Measurements from ENCODE around the gene ERC1. TPM values are rescaled to one million over a fixed set of nuclear protein-coding genes. Genes with fewer than 3 reads are reported as not detected.

The ERC1 gene
- polyA plus RNA-seq, 2 of the 4 experiments (the other 2 are of a cell fraction): 14.2 to 20.9 TPM

DNA sequence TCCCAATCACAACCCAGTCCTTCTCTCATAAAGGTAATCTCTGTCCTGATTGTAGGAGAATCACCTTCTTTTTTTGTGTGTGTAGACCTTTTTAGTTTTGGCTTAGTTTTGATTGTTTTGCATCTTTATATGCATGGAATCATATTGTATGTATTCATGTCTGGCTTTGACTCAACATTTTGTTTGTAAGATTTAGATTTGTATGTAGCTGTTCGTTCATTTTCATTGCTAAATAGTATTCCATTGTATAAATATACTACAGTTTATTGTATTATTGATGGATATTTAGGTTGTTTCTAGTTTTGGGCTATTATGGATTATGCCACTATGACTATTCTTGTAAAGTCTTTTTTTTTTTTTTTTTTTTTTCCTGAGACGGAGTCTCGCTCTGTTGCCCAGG is 10.5 kb downstream of the ERC1 start:
- DNase-seq (ENCODE audit: low read depth in 1 of 2, low spot score in 1 of 2) (no peak), ATAC-seq (no peak), FAIRE-seq (peak; percentile 63)
- TF ChIP-seq MYC (IDR thresholded peaks at IDR 0.05; ENCODE audit: borderline replicate concordance, low read length): no peak
- no peak for TF ChIP-seq CEBPB (IDR thresholded peaks at IDR 0.05)
- no peak for TF ChIP-seq ELK1 (IDR thresholded peaks at IDR 0.05; ENCODE audit: low read depth, low read length)
- ChIA-PET CTCF (interaction anchor here (0.6 to 1.3 kb wide), 4 partner anchors 10 to 622 kb away, joined by 3 to 4 read pairs (median 4); partner anchors contain the start of gene RAD52), POLR2A (interaction anchor here (1.7 kb wide), 1 partner anchor 11 kb away, joined by 5 read pairs; no protein-coding TSS in a partner anchor)
- H3K27ac ChIP-seq: no peak overlapping the region
- no peaks in the 10 kb centered on the region for H3K4me1 ChIP-seq
- H3K4me2 ChIP-seq: no peak overlapping the region
- no peaks in the 10 kb centered on the region for H3K9me3 ChIP-seq
- H3K4me3 ChIP-seq: no peak overlapping the region
- WGBS (ENCODE audit: missing lambda C conversion rate): 91% methylated on average over 3 of the region's 3 CpGs

- no peak for FAIRE-seq
- Histone ChIP-seq H3K4me2 (no peak overlapping the region), H3K4me1 (no peaks in the 10 kb centered on the region), H3K4me3 (no peak overlapping the region), H3K27ac (no peak overlapping the region), H3K9me3 (no peaks in the 10 kb centered on the region)
- ChIA-PET POLR2A (no interaction called here), CTCF (interaction anchor here (1.3 kb wide), 1 partner anchor 36 kb away, joined by 5 read pairs; no protein-coding TSS in a partner anchor)
- 79% methylated on average over 3 of the region's 3 CpGs for WGBS (ENCODE audit: missing lambda C conversion rate)
- TF ChIP-seq ELK1 (IDR thresholded peaks at IDR 0.05; ENCODE audit: low read depth, low read length): no peak
- no peak for TF ChIP-seq ESRRA (IDR thresholded peaks at IDR 0.05; ENCODE audit: borderline replicate concordance, low read length)
- no peak for TF ChIP-seq ZNF302 (CRISPR knock-in tag; IDR thresholded peaks at IDR 0.05)
- no peak for TF ChIP-seq CHD2 (IDR thresholded peaks at IDR 0.05; ENCODE audit: low read length, partially characterized antibody)
- TF ChIP-seq POLR2AphosphoS2 (conservative IDR thresholded peaks at IDR 0.05; ENCODE audit: low read length): no peak
- TF ChIP-seq MAFK (IDR thresholded peaks at IDR 0.05; ENCODE audit: partially characterized antibody): no peak
- TF ChIP-seq HDAC2 (IDR thresholded peaks at IDR 0.05): no peak
- no peak for TF ChIP-seq HOXA7 (CRISPR knock-in tag; IDR thresholded peaks at IDR 0.05)
- no peak for TF ChIP-seq SMC3 (IDR thresholded peaks at IDR 0.05)
- TF ChIP-seq JUNB (IDR thresholded peaks at IDR 0.05): no peak
- TF ChIP-seq, protein P1, sequence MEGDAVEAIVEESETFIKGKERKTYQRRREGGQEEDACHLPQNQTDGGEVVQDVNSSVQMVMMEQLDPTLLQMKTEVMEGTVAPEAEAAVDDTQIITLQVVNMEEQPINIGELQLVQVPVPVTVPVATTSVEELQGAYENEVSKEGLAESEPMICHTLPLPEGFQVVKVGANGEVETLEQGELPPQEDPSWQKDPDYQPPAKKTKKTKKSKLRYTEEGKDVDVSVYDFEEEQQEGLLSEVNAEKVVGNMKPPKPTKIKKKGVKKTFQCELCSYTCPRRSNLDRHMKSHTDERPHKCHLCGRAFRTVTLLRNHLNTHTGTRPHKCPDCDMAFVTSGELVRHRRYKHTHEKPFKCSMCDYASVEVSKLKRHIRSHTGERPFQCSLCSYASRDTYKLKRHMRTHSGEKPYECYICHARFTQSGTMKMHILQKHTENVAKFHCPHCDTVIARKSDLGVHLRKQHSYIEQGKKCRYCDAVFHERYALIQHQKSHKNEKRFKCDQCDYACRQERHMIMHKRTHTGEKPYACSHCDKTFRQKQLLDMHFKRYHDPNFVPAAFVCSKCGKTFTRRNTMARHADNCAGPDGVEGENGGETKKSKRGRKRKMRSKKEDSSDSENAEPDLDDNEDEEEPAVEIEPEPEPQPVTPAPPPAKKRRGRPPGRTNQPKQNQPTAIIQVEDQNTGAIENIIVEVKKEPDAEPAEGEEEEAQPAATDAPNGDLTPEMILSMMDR (IDR thresholded peaks at IDR 0.05): no peak
- ATAC-seq: peak in 1 of 2 experiments; percentile 37; a peak in 3 of 6 replicates
- DNase-seq (ENCODE audit: low read depth in 1 of 2, low spot score in 1 of 2): no peak
Measured at GRCh38 chr12:1003600-1004271, 12.7 kb downstream of the ERC1 start.

DNA sequence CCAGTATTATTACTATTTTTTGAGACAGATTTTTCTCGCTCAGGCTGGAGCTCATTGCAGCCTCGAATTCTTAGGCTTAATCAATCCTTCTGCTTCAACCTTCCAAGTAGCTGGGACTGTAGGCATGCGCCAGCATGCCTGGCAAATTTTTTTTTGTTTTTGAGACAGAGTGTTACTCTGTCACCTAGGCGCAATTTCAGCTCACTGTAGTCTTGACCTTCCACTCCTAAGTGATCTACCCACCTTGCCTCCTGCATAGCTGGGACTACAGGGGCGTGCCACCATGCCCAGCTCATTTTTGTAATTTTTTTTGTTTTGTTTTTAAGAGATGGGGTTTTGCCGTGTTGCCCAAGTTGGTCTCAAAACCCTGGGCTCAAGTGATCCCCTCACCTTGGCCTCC is 15.2 kb downstream of the ERC1 start:
- no peak for ATAC-seq
- Histone ChIP-seq H3K27ac (no peak overlapping the region), H3K4me2 (no peak overlapping the region), H3K4me1 (no peaks in the 10 kb centered on the region), H3K4me3 (no peak overlapping the region), H3K9me3 (no peaks in the 10 kb centered on the region)
- whole genome bisulfite sequencing (ENCODE audit: missing lambda C conversion rate): 94% methylated on average over 6 of the region's 6 CpGs
- no peak for FAIRE-seq
- ChIA-PET CTCF (interaction anchor here (0.6 kb wide), 2 partner anchors 25 to 98 kb away, joined by 3 read pairs; no protein-coding TSS in a partner anchor), POLR2A (interaction anchor here (0.6 kb wide), 1 partner anchor 47 kb away, joined by 3 read pairs; no protein-coding TSS in a partner anchor)
- no peak for DNase-seq (ENCODE audit: low read depth in 1 of 2, low spot score in 1 of 2)
- TF ChIP-seq ZSCAN20 (CRISPR knock-in tag; IDR thresholded peaks at IDR 0.05) (no peak), EHF (CRISPR knock-in tag; IDR thresholded peaks at IDR 0.05) (no peak), FOXS1 (CRISPR knock-in tag; IDR thresholded peaks at IDR 0.05) (no peak), ZC3H11A (IDR thresholded peaks at IDR 0.05) (no peak), RARB (CRISPR knock-in tag; IDR thresholded peaks at IDR 0.05) (no peak), JUN (IDR thresholded peaks at IDR 0.05) (no peak), TP53 (CRISPR knock-in tag; IDR thresholded peaks at IDR 0.05) (no peak), CHD4 (IDR thresholded peaks at IDR 0.05; ENCODE audit: borderline replicate concordance) (no peak), BHLHE40 (IDR thresholded peaks at IDR 0.05; ENCODE audit: low read depth, low read length) (no peak), CBX8 (IDR thresholded peaks at IDR 0.05) (no peak), MAFK (IDR thresholded peaks at IDR 0.05; ENCODE audit: partially characterized antibody) (no peak), ZFP36 (IDR thresholded peaks at IDR 0.05; ENCODE audit: borderline replicate concordance, partially characterized antibody) (no peak), EP300 (IDR thresholded peaks at IDR 0.05) (no peak), USF2 (IDR thresholded peaks at IDR 0.05) (no peak)
- TF ChIP-seq, protein P2, sequence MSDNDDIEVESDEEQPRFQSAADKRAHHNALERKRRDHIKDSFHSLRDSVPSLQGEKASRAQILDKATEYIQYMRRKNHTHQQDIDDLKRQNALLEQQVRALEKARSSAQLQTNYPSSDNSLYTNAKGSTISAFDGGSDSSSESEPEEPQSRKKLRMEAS (IDR thresholded peaks at IDR 0.05): no peak
- TF ChIP-seq, protein P3, sequence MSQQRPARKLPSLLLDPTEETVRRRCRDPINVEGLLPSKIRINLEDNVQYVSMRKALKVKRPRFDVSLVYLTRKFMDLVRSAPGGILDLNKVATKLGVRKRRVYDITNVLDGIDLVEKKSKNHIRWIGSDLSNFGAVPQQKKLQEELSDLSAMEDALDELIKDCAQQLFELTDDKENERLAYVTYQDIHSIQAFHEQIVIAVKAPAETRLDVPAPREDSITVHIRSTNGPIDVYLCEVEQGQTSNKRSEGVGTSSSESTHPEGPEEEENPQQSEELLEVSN (IDR thresholded peaks at IDR 0.05; ENCODE audit: borderline replicate concordance, low read depth): no peak
